T-helper 1 cell treated with Interleukin-12 subunit alpha and Interleukin-12 subunit beta and Interleukin-4 antibody, amounts not matched to agents 30 ng/mL and 1 ng/mL, for 36 hours (primary cell): ENCODE data around the gene DNAH5. TPM values are rescaled to one million over a fixed set of nuclear protein-coding genes. Genes with fewer than 3 reads are reported as not detected.

ENCODE experiments used
- intact Hi-C: fragments of 100-400 bp; cut with micrococcal nuclease; formaldehyde crosslinking; loops from one replicate; pipeline ENCODE4 v1.15.1; 2024
- total RNA-seq: library from RNA; stranded (reverse); gene quantifications from 2 replicates; pipeline ENCODE4 v1.2.3, GENCODE V29; 2022

Gene DNAH5
- not detected in 2 replicates for total RNA-seq

GRCh38 chr5:13944560-13945199 is at the start of gene DNAH5:
DNAH5 (minus strand) TSS chr5:13944688; CDS start chr5:13944438, 250 bp downstream.
- intact Hi-C loops = no loop called here

GRCh38 chr5:13993926-13994325 is 49.4 kb upstream of the DNAH5 start:
- intact Hi-C loops = no loop called here

- intact Hi-C loops = no loop called here
Observed at GRCh38 chr5:13992795-13993194, 48.3 kb upstream of the DNAH5 start.

GRCh38 chr5:13991365-13991764 is 46.9 kb upstream of the DNAH5 start:
- intact Hi-C loops = no loop called here

- intact Hi-C loops = no loop called here
Observed at GRCh38 chr5:13990896-13991295, 46.4 kb upstream of the DNAH5 start.

- intact Hi-C loops = loop anchor here (10.0 kb wide), 1 partner anchor 115 kb away; no protein-coding TSS in a partner anchor
Observed at GRCh38 chr5:13989832-13990231, 45.3 kb upstream of the DNAH5 start.

- intact Hi-C loops = loop anchor here (1.0 to 10.0 kb wide), 3 partner anchors 117 to 660 kb away; no protein-coding TSS in a partner anchor
Observed at GRCh38 chr5:13987843-13988464, 43.5 kb upstream of the DNAH5 start.

GRCh38 chr5:13985731-13986418 is 41.4 kb upstream of the DNAH5 start:
- intact Hi-C loops = loop anchor here (10.0 kb wide), 1 partner anchor 119 kb away; no protein-coding TSS in a partner anchor

GRCh38 chr5:13984888-13985287 is 40.4 kb upstream of the DNAH5 start:
- intact Hi-C loops = loop anchor here (10.0 kb wide), 1 partner anchor 120 kb away; no protein-coding TSS in a partner anchor

- intact Hi-C loops = no loop called here
Observed at GRCh38 chr5:13976867-13977830, 32.7 kb upstream of the DNAH5 start.

GRCh38 chr5:13976223-13976622 is 31.7 kb upstream of the DNAH5 start:
- intact Hi-C loops = no loop called here

- intact Hi-C loops = no loop called here
Observed at GRCh38 chr5:13975246-13975645, 30.8 kb upstream of the DNAH5 start.

- intact Hi-C loops = no loop called here
Observed at GRCh38 chr5:13973724-13974123, 29.2 kb upstream of the DNAH5 start.

- intact Hi-C loops = no loop called here
Observed at GRCh38 chr5:13972029-13972428, 27.5 kb upstream of the DNAH5 start.

GRCh38 chr5:13957032-13957645 is 12.7 kb upstream of the DNAH5 start:
- intact Hi-C loops = no loop called here

GRCh38 chr5:13956471-13956870 is 12.0 kb upstream of the DNAH5 start:
- intact Hi-C loops = no loop called here

GRCh38 chr5:13955896-13956295 is 11.4 kb upstream of the DNAH5 start:
- intact Hi-C loops = no loop called here

GRCh38 chr5:13946111-13946510 is 1.6 kb upstream of the DNAH5 start:
- intact Hi-C loops = no loop called here

GRCh38 chr5:13945271-13945670 is 783 bp upstream of the DNAH5 start:
- intact Hi-C loops = no loop called here

- intact Hi-C loops = no loop called here
Observed at GRCh38 chr5:13943676-13944075, 812 bp downstream of the DNAH5 start.

GRCh38 chr5:13941468-13941867 is 3.0 kb downstream of the DNAH5 start:
- intact Hi-C loops = no loop called here
